Measurements from ENCODE around the gene GATM.

GRCh38 chr15:45392584-45392855, 14.2 kb upstream of the GATM start:
- TF ChIP-seq, protein P1, sequence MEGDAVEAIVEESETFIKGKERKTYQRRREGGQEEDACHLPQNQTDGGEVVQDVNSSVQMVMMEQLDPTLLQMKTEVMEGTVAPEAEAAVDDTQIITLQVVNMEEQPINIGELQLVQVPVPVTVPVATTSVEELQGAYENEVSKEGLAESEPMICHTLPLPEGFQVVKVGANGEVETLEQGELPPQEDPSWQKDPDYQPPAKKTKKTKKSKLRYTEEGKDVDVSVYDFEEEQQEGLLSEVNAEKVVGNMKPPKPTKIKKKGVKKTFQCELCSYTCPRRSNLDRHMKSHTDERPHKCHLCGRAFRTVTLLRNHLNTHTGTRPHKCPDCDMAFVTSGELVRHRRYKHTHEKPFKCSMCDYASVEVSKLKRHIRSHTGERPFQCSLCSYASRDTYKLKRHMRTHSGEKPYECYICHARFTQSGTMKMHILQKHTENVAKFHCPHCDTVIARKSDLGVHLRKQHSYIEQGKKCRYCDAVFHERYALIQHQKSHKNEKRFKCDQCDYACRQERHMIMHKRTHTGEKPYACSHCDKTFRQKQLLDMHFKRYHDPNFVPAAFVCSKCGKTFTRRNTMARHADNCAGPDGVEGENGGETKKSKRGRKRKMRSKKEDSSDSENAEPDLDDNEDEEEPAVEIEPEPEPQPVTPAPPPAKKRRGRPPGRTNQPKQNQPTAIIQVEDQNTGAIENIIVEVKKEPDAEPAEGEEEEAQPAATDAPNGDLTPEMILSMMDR (IDR thresholded peaks at IDR 0.05), result no peak
- no peak for TF ChIP-seq POLR2A (IDR thresholded peaks at IDR 0.05)
